DOHH2 (cell line): ENCODE results near the gene ABR.

Source experiments
- H3F3A ChIP-seq: fragments of 200-600 bp; sonication (generic), shearing (Covaris generic); 2 replicates; pipeline ENCODE4 v1.6.0; 2016; ENCODE audit warnings: antibody characterized with exemption, mild to moderate bottlenecking; ENCODE audit not compliant: control insufficient read depth, insufficient read depth
- H3K27ac ChIP-seq: fragments of 200-600 bp; sonication (generic); 2 replicates; pipeline ENCODE4 v1.5.1; 2014; ENCODE audit warnings: low read depth, mild to moderate bottlenecking, low read length, moderate library complexity
- H3K27me3 ChIP-seq: fragments of 200-600 bp; sonication (generic); 2 replicates; pipeline ENCODE4 v1.6.1; 2014; ENCODE audit warnings: mild to moderate bottlenecking, low read length, mixed read lengths; ENCODE audit not compliant: control insufficient read depth
- H3K36me3 ChIP-seq: fragments of 200-600 bp; sonication (generic); 2 replicates; pipeline ENCODE4 v1.6.1; 2014; ENCODE audit warnings: mild to moderate bottlenecking, low read length, moderate library complexity, mixed read lengths; ENCODE audit not compliant: control insufficient read depth
- H3K4me1 ChIP-seq: fragments of 200-600 bp; sonication (generic); 2 replicates; pipeline ENCODE4 v1.6.1; 2014; ENCODE audit warnings: mild to moderate bottlenecking, low read length, mixed read lengths; ENCODE audit not compliant: control insufficient read depth
- H3K4me2 ChIP-seq: fragments of 200-600 bp; sonication (generic); 2 replicates; pipeline ENCODE4 v1.6.0; 2014; ENCODE audit warnings: mild to moderate bottlenecking, low read length, moderate library complexity
- H3K4me3 ChIP-seq: fragments of 200-600 bp; sonication (generic); 2 replicates; pipeline ENCODE4 v1.5.1; 2014; ENCODE audit warnings: mild to moderate bottlenecking, low read length, mixed read lengths
- H3K79me2 ChIP-seq: fragments of 200-600 bp; sonication (generic); 2 replicates; pipeline ENCODE4 v1.6.1; 2014; ENCODE audit warnings: mild to moderate bottlenecking, low read length, mixed read lengths; ENCODE audit not compliant: control insufficient read depth
- H3K9me2 ChIP-seq: fragments of 200-600 bp; sonication (generic); replicated peaks from 2 replicates; pipeline ENCODE4 v1.6.1; 2014; ENCODE audit warnings: mild to moderate bottlenecking, low read length, mixed read lengths; ENCODE audit not compliant: control insufficient read depth
- H3K9me3 ChIP-seq: fragments of 200-600 bp; sonication (generic); 2 replicates; pipeline ENCODE4 v1.6.1; 2014; ENCODE audit warnings: antibody characterized with exemption, low read length, mixed read lengths; ENCODE audit not compliant: control insufficient read depth, insufficient read depth
- H4K20me1 ChIP-seq: fragments of 200-600 bp; sonication (generic); 2 replicates; pipeline ENCODE4 v1.6.0; 2014; ENCODE audit warnings: low read depth, mild to moderate bottlenecking, antibody characterized with exemption, low read length, moderate library complexity; ENCODE audit not compliant: control insufficient read depth, insufficient read depth
- EZH2phosphoT487 ChIP-seq: fragments of 200-600 bp; sonication (generic); IDR thresholded peaks from 2 replicates; pipeline ENCODE4 v1.6.1; 2017; ENCODE audit warnings: borderline replicate concordance, mild to moderate bottlenecking, antibody characterized with exemption, low read length, moderate library complexity, mixed read lengths
- TF ChIP-seq, protein P1 (sequence below): fragments of 200-600 bp; sonication (generic); IDR thresholded peaks from one replicate; pipeline ENCODE4 v1.5.1; 2014; ENCODE audit warnings: antibody characterized with exemption, mild to moderate bottlenecking, low read depth, low read length; ENCODE audit not compliant: poor library complexity, severe bottlenecking

ABR gene

DNA sequence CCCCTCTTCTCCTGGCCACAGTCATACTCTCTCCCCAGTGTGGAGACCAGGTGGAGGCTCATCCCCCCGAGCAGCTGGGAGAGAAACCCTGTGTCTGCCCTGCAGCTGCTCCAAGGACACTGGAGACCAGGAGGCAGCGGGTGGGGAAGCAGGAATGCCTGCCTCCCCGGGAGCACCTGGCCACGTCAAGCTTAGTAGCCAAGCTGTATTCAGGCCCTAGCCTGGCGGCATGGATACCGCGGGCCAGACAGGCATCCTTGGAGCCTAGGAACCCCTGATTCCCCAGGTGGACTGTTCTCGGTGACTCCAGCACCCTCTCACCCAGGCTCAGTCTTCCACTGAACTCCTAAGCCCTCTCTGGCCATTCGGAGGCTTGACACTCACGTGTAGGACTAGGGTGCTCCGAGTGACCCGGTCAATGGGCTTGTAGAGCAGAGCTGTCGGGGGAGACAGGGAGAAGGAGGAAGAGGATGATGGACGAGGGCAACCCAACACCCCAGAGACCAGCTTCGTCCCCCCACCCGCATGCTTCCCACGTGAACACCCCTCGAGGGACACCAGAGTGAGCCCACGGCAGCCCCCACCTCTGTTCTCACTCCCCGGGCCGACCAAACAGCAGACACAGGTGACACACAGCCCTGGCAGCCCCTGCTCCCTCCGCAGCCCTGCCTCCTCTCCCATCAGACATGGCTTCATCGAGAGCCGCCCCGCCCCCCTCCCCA, 106.4 kb downstream of the ABR start:
- Histone ChIP-seq H3K27me3 (no peaks in the 10 kb centered on the region), H3K4me3 (no peak overlapping the region), H3K79me2 (no peaks in the 10 kb centered on the region), H3K36me3 (peaks cover 63% of the 10 kb centered on the region), H3K27ac (no peak overlapping the region), H3K9me3 (no peaks in the 10 kb centered on the region; the same call in 1 of the 2 replicates), H3K4me1 (no peaks in the 10 kb centered on the region), H3K9me2 (no peaks in the 10 kb centered on the region), H4K20me1 (no peaks in the 10 kb centered on the region), H3K4me2 (no peak overlapping the region), H3F3A (no peaks in the 10 kb centered on the region)
- TF ChIP-seq, protein P1, sequence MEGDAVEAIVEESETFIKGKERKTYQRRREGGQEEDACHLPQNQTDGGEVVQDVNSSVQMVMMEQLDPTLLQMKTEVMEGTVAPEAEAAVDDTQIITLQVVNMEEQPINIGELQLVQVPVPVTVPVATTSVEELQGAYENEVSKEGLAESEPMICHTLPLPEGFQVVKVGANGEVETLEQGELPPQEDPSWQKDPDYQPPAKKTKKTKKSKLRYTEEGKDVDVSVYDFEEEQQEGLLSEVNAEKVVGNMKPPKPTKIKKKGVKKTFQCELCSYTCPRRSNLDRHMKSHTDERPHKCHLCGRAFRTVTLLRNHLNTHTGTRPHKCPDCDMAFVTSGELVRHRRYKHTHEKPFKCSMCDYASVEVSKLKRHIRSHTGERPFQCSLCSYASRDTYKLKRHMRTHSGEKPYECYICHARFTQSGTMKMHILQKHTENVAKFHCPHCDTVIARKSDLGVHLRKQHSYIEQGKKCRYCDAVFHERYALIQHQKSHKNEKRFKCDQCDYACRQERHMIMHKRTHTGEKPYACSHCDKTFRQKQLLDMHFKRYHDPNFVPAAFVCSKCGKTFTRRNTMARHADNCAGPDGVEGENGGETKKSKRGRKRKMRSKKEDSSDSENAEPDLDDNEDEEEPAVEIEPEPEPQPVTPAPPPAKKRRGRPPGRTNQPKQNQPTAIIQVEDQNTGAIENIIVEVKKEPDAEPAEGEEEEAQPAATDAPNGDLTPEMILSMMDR = no peak
- no peak for TF ChIP-seq EZH2phosphoT487

DNA sequence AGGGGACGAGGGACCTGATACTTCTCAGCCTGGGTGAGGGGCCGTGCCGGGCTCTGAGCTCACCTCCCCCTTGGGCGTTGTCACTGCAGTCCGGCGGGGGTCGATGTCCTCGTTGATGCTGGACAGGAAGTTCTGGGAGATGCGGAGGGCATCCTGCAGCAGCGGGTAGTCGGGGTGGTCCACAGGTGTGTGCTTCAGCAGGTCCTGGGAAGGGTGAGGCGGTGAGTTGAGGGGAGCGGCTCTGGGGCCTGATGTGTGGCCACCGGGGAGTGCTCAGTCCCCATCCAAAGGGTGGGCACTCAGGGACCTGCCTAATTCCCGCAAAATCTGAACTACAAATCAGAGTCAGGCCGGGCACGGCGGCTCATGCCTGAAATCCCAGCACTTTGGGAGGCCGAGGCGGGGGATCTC, 107.2 kb downstream of the ABR start:
- Histone ChIP-seq H3K79me2 (no peaks in the 10 kb centered on the region), H3K27me3 (no peaks in the 10 kb centered on the region), H3K36me3 (peaks cover 62% of the 10 kb centered on the region), H3K4me1 (no peaks in the 10 kb centered on the region), H4K20me1 (no peaks in the 10 kb centered on the region), H3K9me2 (no peaks in the 10 kb centered on the region), H3K27ac (no peak overlapping the region), H3K4me3 (no peak overlapping the region), H3K4me2 (no peak overlapping the region), H3F3A (no peaks in the 10 kb centered on the region), H3K9me3 (no peaks in the 10 kb centered on the region; the same call in 1 of the 2 replicates)
- TF ChIP-seq EZH2phosphoT487 = no peak
- TF ChIP-seq, protein P1 = no peak

DNA sequence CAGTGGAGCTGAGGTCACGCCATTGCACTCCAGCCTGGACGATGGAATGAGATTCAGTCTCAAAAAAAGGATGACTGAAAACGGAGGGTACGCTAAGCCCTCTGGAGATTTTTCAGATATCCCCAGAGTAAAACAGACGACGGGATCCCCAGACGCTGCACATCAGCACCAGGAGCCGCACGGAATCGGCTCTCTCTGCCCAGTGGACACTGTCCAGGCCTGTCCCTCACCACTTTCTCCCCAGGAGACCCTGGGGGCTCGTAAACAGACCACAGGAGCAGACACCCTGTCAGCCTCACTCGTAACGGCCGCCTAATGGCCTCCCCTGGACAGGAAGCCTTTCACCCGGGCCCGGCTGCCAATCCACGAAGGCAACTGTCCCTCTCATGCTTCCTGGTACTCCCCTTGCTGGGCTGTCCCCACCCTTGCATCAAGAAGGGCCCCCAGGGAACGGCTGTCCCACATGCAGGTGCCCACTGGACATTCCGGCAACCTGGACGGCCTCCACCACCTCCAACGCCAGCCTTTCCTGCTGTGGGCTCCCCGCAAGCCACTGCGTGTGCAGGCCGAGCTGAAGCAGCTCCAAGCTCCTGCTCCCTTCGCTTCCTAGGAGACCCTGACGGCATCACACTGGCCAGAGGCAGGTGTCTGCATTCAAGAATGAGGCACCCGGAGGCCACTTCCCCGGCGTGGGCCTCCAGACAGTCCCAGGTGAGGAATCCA, 108.5 kb downstream of the ABR start:
- Histone ChIP-seq H3K27ac (no peak overlapping the region), H3K79me2 (no peaks in the 10 kb centered on the region), H3K36me3 (peaks cover 68% of the 10 kb centered on the region), H3K9me2 (no peaks in the 10 kb centered on the region), H3K9me3 (peaks cover 5% of the 10 kb centered on the region; the same call in 1 of the 2 replicates), H3K27me3 (no peaks in the 10 kb centered on the region), H3K4me1 (no peaks in the 10 kb centered on the region), H3K4me3 (no peak overlapping the region), H4K20me1 (no peaks in the 10 kb centered on the region), H3K4me2 (no peak overlapping the region), H3F3A (no peaks in the 10 kb centered on the region)
- TF ChIP-seq, protein P1 = no peak
- no peak for TF ChIP-seq EZH2phosphoT487
